DND-41 (cell line): ENCODE measurements around the gene FLVCR1.

Experiments used
- EZH2 ChIP-seq: IDR thresholded peaks from 3 replicates; pipeline ENCODE4 v1.6.1; 2012; ENCODE audit warnings: borderline replicate concordance, low read depth, mild to moderate bottlenecking, moderate library complexity, low read length, inconsistent platforms; ENCODE audit not compliant: severe bottlenecking
- TF ChIP-seq, protein P1 (sequence below): IDR thresholded peaks from 2 replicates; pipeline ENCODE4 v1.5.1; 2012; ENCODE audit warnings: borderline replicate concordance, low read length, moderate library complexity, mild to moderate bottlenecking; ENCODE audit not compliant: poor library complexity, severe bottlenecking; ENCODE audit errors: extremely low read depth

DNA sequence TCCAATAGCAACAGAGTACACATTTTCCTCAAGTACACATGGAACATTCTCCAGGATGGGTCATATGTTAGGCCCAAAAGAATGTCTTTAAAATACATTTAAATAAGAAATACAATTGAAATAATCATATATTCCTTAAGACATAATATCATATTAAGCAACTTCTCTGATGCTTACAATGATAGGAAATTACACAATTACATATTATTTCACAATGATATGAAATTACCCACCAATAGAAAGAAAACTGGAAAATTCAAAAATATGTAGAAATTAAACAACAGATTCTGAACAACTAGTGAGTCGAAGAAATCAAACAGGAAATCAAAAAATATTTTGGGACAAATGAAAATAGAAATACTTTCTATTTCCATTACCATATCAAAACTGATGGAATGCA is 45.6 kb downstream of the FLVCR1 start:
- TF ChIP-seq, protein P1, sequence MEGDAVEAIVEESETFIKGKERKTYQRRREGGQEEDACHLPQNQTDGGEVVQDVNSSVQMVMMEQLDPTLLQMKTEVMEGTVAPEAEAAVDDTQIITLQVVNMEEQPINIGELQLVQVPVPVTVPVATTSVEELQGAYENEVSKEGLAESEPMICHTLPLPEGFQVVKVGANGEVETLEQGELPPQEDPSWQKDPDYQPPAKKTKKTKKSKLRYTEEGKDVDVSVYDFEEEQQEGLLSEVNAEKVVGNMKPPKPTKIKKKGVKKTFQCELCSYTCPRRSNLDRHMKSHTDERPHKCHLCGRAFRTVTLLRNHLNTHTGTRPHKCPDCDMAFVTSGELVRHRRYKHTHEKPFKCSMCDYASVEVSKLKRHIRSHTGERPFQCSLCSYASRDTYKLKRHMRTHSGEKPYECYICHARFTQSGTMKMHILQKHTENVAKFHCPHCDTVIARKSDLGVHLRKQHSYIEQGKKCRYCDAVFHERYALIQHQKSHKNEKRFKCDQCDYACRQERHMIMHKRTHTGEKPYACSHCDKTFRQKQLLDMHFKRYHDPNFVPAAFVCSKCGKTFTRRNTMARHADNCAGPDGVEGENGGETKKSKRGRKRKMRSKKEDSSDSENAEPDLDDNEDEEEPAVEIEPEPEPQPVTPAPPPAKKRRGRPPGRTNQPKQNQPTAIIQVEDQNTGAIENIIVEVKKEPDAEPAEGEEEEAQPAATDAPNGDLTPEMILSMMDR: no peak
- no peak for TF ChIP-seq EZH2
